ENCODE data around the gene KRTAP5-11. TPM values are rescaled to one million over a fixed set of nuclear protein-coding genes. Genes with fewer than 3 reads are reported as not detected.

KRTAP5-11 gene
- total and polyA plus RNA-seq, 2 of the 8 experiments (the other 6 are each of a cell fraction or from before 2014, with no cell fraction given) = not detected

GRCh38 chr11:71545405-71545966, 37.2 kb downstream of the KRTAP5-11 start:
- Histone ChIP-seq H4K91ac (replicated peaks; ENCODE audit: insufficient read length, low read length) (no peak overlapping the region), H2BK12ac (ENCODE audit: low read depth, low read length) (no peak overlapping the region), H4K20me1 (replicated peaks in 1 of 2; ENCODE audit: control insufficient read depth in 1 of 2, insufficient read depth in 2 of 2, low read length in 2 of 2) (no peaks in the 10 kb centered on the region), H3K56ac (replicated peaks; ENCODE audit: insufficient read length, low read depth, low read length) (no peak overlapping the region), H3K23me2 (ENCODE audit: low read depth, low read length) (no peaks in the 10 kb centered on the region), H3K79me1 (ENCODE audit: low read depth, low read length) (no peaks in the 10 kb centered on the region), H2BK15ac (ENCODE audit: low read length) (no peak overlapping the region), H3K9ac (replicated peaks in 1 of 4; ENCODE audit: extremely low read depth in 1 of 4, low read depth in 3 of 4, low read length in 3 of 4) (no peak overlapping the region), H2BK120ac (replicated peaks; ENCODE audit: low read depth, low read length) (peak overlapping the region; percentile 64), H3K23ac (ENCODE audit: insufficient read length) (no peak overlapping the region), H3K27me3 (replicated peaks in 1 of 4; ENCODE audit: control insufficient read depth in 3 of 4, extremely low read depth in 1 of 4, insufficient read depth in 3 of 4, low read length in 3 of 4) (no peaks in the 10 kb centered on the region), H3K27ac (ENCODE audit: low read depth, low read length) (no peak overlapping the region), H3K36me3 (ENCODE audit: control insufficient read depth in 2 of 4, insufficient read depth in 4 of 4, low read length in 3 of 4) (no peaks in the 10 kb centered on the region), H3K14ac (ENCODE audit: insufficient read length) (no peak overlapping the region), H3K18ac (ENCODE audit: extremely low read depth, low read length) (no peak overlapping the region), H2AK5ac (ENCODE audit: low read depth, low read length) (no peak overlapping the region), H3K9me3 (ENCODE audit: insufficient read depth in 2 of 2, low read depth in 1 of 2, low read length in 1 of 2) (no peaks in the 10 kb centered on the region; a peak in 1 of 4 replicates), H2AFZ (ENCODE audit: low read length) (no peak overlapping the region), H3K4ac (replicated peaks; ENCODE audit: insufficient read length, low read depth, low read length) (no peak overlapping the region), H3K79me2 (ENCODE audit: control insufficient read depth in 1 of 2, insufficient read depth in 2 of 2, low read length in 2 of 2) (no peaks in the 10 kb centered on the region), H3K4me2 (ENCODE audit: insufficient read depth in 1 of 2, low read depth in 2 of 2, low read length in 2 of 2) (no peak overlapping the region), H3K4me3 (ENCODE audit: extremely low read depth in 1 of 4, insufficient read depth in 2 of 4, low read depth in 3 of 4, low read length in 4 of 4) (no peak overlapping the region), H4K5ac (ENCODE audit: insufficient read length, low read depth, low read length) (no peak overlapping the region), H2BK20ac (ENCODE audit: low read length) (no peak overlapping the region), H4K8ac (ENCODE audit: extremely low read depth, insufficient read depth, low read length) (no peak overlapping the region), H3K4me1 (replicated peaks in 1 of 4; ENCODE audit: control insufficient read depth in 3 of 4, insufficient read depth in 4 of 4, low read length in 3 of 4) (no peaks in the 10 kb centered on the region; a peak in 1 of 7 replicates), H2BK5ac (ENCODE audit: low read depth, low read length) (no peak overlapping the region)
- WGBS, 2 experiments (ENCODE audit: extremely low coverage in 1 of 2, insufficient coverage in 1 of 2, insufficient read length in 1 of 2, insufficient replicate concordance in 2 of 2, low coverage in 1 of 2, low lambda C conversion rate in 2 of 2, missing lambda C conversion rate in 1 of 2) = 94% methylated on average over 12 of the region's 12 CpGs; no CpG with 5 or more reads in 1 of the 2 experiments
- no peak for FAIRE-seq
- no peak for DNase-seq (ENCODE audit: low read depth in 1 of 2, low spot score in 2 of 2)
- POLR2A ChIA-PET (ENCODE audit: partially characterized antibody) = interaction anchor here (1.9 kb wide), 1 partner anchor 19 kb away, joined by 4 read pairs; no protein-coding TSS in a partner anchor
- CTCF ChIA-PET (ENCODE audit: partially characterized antibody) = interaction anchor here (0.8 to 5.6 kb wide), 3 partner anchors 18 to 458 kb away, joined by 3 to 28 read pairs (median 3); no protein-coding TSS in a partner anchor
- no peak for TF ChIP-seq YY1 (IDR thresholded peaks at IDR 0.05; ENCODE audit: low read depth, low read length)
- TF ChIP-seq SUZ12 (IDR thresholded peaks at IDR 0.05; ENCODE audit: low read length) = no peak
- TF ChIP-seq USF2 (IDR thresholded peaks at IDR 0.05; ENCODE audit: low read length) = no peak
- TF ChIP-seq JUN (IDR thresholded peaks at IDR 0.05; ENCODE audit: low read depth, low read length) = no peak
- no peak for TF ChIP-seq HDAC6 (IDR thresholded peaks at IDR 0.05; ENCODE audit: low read depth, low read length)
- TF ChIP-seq ATF2 (IDR thresholded peaks at IDR 0.05; ENCODE audit: low read length) = no peak
- TF ChIP-seq ASH2L (IDR thresholded peaks at IDR 0.05; ENCODE audit: low read length) = no peak
- no peak for TF ChIP-seq CBX5 (IDR thresholded peaks at IDR 0.05; ENCODE audit: low read depth, low read length)
- TF ChIP-seq KDM4A (IDR thresholded peaks at IDR 0.05; ENCODE audit: low read depth, low read length, severe bottlenecking) = no peak
- TF ChIP-seq SIN3A (conservative IDR thresholded peaks at IDR 0.05 in 1 of 2, IDR thresholded peaks at IDR 0.05 in 1 of 2; ENCODE audit: low read depth in 1 of 2, low read length in 2 of 2) = no peak
- no peak for TF ChIP-seq CREB1 (IDR thresholded peaks at IDR 0.05)

Data from H1 (cell line).